22Rv1 (cell line): ENCODE results near the gene KCNK13.

Experiments
- ZFX ChIP-seq: fragments of 450-650 bp; IDR thresholded peaks from 2 replicates; pipeline ENCODE4 v1.6.1; 2017; ENCODE audit warnings: antibody characterized with exemption, borderline replicate concordance
- TF ChIP-seq, protein P1 (sequence below): fragments of 450-650 bp; IDR thresholded peaks from 2 replicates; pipeline ENCODE4 v1.5.1; 2017; ENCODE audit warnings: mild to moderate bottlenecking

DNA sequence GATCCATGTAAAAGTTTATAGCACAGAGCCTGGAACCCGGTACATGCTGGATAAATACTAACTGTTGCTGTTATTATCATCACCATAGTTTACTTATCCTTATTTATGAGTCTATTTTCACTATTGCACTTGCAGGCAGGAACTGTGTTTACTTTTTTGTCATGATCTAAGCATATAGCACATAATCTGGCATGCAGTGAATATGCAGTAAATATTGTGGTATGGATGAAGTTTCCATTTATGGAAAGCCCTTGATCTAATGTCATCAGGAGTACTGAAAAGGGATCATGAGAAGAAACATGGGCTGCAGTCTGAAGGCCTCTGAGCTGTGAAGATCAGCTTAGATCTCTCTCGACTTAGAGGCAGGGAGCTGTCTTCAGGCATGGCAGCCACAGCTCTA is 91.6 kb downstream of the KCNK13 start:
- TF ChIP-seq, protein P1, sequence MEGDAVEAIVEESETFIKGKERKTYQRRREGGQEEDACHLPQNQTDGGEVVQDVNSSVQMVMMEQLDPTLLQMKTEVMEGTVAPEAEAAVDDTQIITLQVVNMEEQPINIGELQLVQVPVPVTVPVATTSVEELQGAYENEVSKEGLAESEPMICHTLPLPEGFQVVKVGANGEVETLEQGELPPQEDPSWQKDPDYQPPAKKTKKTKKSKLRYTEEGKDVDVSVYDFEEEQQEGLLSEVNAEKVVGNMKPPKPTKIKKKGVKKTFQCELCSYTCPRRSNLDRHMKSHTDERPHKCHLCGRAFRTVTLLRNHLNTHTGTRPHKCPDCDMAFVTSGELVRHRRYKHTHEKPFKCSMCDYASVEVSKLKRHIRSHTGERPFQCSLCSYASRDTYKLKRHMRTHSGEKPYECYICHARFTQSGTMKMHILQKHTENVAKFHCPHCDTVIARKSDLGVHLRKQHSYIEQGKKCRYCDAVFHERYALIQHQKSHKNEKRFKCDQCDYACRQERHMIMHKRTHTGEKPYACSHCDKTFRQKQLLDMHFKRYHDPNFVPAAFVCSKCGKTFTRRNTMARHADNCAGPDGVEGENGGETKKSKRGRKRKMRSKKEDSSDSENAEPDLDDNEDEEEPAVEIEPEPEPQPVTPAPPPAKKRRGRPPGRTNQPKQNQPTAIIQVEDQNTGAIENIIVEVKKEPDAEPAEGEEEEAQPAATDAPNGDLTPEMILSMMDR = no peak
- no peak for TF ChIP-seq ZFX
